ENCODE measurements around the gene PPP1R12B. TPM values are rescaled to one million over a fixed set of nuclear protein-coding genes. Genes with fewer than 3 reads are reported as not detected.
A peak's percentile ranks its signal among the peaks of the same experiment; 100 is the strongest.
"Not testable (repeated sequence)": the region's sequence is repeated elsewhere in the genome, so short reads cannot be mapped to it uniquely, and the experiment has no call there.

Gene PPP1R12B
- polyA plus RNA-seq, 1 donor (not counting 4 experiments of a cell fraction or from before 2014, with no cell fraction given) = 6.9 TPM

DNA sequence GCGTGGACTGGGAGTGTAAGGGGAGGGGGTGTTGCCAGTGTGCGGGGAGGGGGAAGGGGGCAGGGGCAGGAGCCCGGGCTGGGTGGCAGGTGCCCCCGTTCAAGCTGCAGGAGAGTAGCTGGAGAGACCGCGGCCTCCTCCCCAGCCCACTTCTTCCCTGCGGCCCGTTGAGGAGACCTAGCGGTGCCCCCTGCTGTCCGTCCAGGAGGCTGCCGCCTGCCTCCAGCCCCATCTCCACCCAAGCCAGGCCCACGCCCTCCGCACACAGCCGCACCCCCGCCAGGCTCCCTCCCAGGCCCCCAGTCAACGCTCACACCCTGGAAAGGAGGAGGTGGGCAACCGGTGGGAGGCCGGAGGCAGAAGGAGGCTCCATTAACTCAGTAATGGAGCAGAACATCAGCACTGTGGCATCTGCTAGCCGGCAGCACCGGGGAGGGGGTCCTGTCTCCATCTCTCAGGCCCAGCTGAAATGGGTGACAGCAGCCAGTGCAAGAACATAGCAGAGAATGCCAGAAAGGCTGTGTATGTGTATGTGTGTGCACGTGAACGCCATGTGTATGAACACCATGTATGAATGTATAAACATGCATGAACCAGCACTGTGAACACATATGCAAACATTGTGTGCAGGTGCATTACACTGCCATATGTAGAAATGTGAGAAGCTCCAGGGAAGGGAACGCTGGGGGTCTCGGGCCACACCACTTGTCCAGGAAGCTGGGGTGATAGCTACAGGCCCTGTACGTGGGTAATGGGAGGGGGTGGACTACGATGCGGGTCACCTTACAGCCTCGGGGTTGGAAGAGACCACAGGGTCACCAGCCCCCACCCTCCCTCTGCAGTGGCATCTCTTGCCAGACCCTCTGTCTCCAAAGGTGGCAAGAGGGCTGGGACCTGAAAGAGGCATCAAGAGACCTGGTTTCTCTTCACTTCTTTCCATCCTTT is 277.2 kb downstream of the PPP1R12B start:
- dilution Hi-C loops (cut with MboI; ENCODE audit: extremely low pct_ligation_motif_present, low sequenced_read_pairs) = no loop called here
- H2AFZ ChIP-seq (ENCODE audit: control insufficient read depth, low read length) = no peak overlapping the region

DNA sequence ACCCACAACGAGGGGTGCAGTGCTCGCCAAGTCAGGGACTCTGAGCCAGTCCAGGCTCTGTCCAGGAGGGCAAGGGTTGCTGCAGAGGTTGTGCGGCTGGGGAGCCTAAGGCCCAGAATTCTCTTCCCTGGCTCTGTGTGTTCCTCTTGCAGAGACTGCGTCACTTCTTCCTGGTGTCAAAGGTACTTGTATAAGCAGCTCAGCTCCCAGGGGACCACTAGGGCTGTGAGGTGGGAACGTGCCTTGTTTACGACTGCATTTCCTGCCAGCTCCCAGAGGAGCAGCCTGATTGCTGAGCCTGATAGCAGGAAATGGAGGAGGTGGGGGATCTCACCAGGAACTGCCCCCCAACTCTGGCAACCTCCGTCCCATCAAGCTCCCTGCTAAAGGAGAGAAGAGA is 278.5 kb downstream of the PPP1R12B start:
- DNase-seq (ENCODE audit: low read depth, low spot score); H3K4me2 ChIP-seq (ENCODE audit: control insufficient read depth, extremely low read depth, insufficient read depth, low read depth, low read length); H3K4me3 ChIP-seq (ENCODE audit: control insufficient read depth in 2 of 3, extremely low read depth in 1 of 3, insufficient read depth in 2 of 3, low read depth in 1 of 3, low read length in 3 of 3); H3K79me2 ChIP-seq (ENCODE audit: control insufficient read depth, insufficient read depth, low read length); H4K20me1 ChIP-seq (ENCODE audit: control insufficient read depth, extremely low read depth, insufficient read depth, low read length); H2AFZ ChIP-seq (ENCODE audit: control insufficient read depth, low read length); H3K36me3 ChIP-seq (ENCODE audit: control insufficient read depth in 2 of 2, extremely low read depth in 1 of 2, insufficient read depth in 2 of 2, low read length in 2 of 2); H3K9ac ChIP-seq (ENCODE audit: control insufficient read depth, extremely low read depth, insufficient read depth, low read length); H3K4me1 ChIP-seq (ENCODE audit: control insufficient read depth, extremely low read depth, insufficient read depth, low read length); H3K9me1 ChIP-seq (ENCODE audit: control insufficient read depth, extremely low read depth, insufficient read depth, low read length); dilution Hi-C loops (cut with MboI; ENCODE audit: extremely low pct_ligation_motif_present, low sequenced_read_pairs); H3K27me3 ChIP-seq (ENCODE audit: control insufficient read depth, extremely low read depth, insufficient read depth, low read length); H3K27ac ChIP-seq (ENCODE audit: control insufficient read depth, insufficient read depth, low read length); FAIRE-seq; H3K9me3 ChIP-seq (ENCODE audit: control insufficient read depth, low read depth, low read length): not testable (repeated sequence)

More for the DNA sequence above, 277.2 kb downstream of the PPP1R12B start:
- no peak overlapping the region for H3K9ac ChIP-seq (ENCODE audit: control insufficient read depth, extremely low read depth, insufficient read depth, low read length)
- H3K4me3 ChIP-seq (ENCODE audit: control insufficient read depth in 2 of 3, extremely low read depth in 1 of 3, insufficient read depth in 2 of 3, low read depth in 1 of 3, low read length in 3 of 3) = no peak overlapping the region
- H3K9me1 ChIP-seq (ENCODE audit: control insufficient read depth, extremely low read depth, insufficient read depth, low read length) = no peaks in the 10 kb centered on the region
- H3K79me2 ChIP-seq (ENCODE audit: control insufficient read depth, insufficient read depth, low read length) = no peaks in the 10 kb centered on the region
- TF ChIP-seq EZH2 (IDR thresholded peaks at IDR 0.05; ENCODE audit: low read length) = no peak
- TF ChIP-seq, protein P1, sequence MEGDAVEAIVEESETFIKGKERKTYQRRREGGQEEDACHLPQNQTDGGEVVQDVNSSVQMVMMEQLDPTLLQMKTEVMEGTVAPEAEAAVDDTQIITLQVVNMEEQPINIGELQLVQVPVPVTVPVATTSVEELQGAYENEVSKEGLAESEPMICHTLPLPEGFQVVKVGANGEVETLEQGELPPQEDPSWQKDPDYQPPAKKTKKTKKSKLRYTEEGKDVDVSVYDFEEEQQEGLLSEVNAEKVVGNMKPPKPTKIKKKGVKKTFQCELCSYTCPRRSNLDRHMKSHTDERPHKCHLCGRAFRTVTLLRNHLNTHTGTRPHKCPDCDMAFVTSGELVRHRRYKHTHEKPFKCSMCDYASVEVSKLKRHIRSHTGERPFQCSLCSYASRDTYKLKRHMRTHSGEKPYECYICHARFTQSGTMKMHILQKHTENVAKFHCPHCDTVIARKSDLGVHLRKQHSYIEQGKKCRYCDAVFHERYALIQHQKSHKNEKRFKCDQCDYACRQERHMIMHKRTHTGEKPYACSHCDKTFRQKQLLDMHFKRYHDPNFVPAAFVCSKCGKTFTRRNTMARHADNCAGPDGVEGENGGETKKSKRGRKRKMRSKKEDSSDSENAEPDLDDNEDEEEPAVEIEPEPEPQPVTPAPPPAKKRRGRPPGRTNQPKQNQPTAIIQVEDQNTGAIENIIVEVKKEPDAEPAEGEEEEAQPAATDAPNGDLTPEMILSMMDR (optimal IDR thresholded peaks at IDR 0.05 in 1 of 3, IDR thresholded peaks at IDR 0.05 in 1 of 3, conservative IDR thresholded peaks at IDR 0.05 in 1 of 3; ENCODE audit: extremely low read depth in 1 of 3, insufficient read depth in 2 of 3, low read length in 3 of 3) = peak; percentile 40 to 86 (median 60)
- H3K4me2 ChIP-seq (ENCODE audit: control insufficient read depth, extremely low read depth, insufficient read depth, low read depth, low read length) = no peak overlapping the region
- FAIRE-seq (no peak), DNase-seq (ENCODE audit: low read depth, low spot score) (no peak)
- H3K27me3 ChIP-seq (ENCODE audit: control insufficient read depth, extremely low read depth, insufficient read depth, low read length) = peaks cover 5% of the 10 kb centered on the region
- no peaks in the 10 kb centered on the region for H4K20me1 ChIP-seq (ENCODE audit: control insufficient read depth, extremely low read depth, insufficient read depth, low read length)
- no peak overlapping the region for H3K27ac ChIP-seq (ENCODE audit: control insufficient read depth, insufficient read depth, low read length)
- H3K9me3 ChIP-seq (ENCODE audit: control insufficient read depth, low read depth, low read length) = no peaks in the 10 kb centered on the region
- no peaks in the 10 kb centered on the region for H3K36me3 ChIP-seq (ENCODE audit: control insufficient read depth in 2 of 2, extremely low read depth in 1 of 2, insufficient read depth in 2 of 2, low read length in 2 of 2)
- no peaks in the 10 kb centered on the region for H3K4me1 ChIP-seq (ENCODE audit: control insufficient read depth, extremely low read depth, insufficient read depth, low read length)

All from keratinocyte (primary cell).